Astrocyte of the spinal cord (primary cell): Measurements from ENCODE around the gene IREB2.

Source experiments
- DNase-seq: peaks from one replicate; pipeline ENCODE4 v3.0.0; 2011; ENCODE audit warnings: low read depth, low spot score
- H3K4me3 ChIP-seq: 2 replicates; pipeline ENCODE4 v1.5.1; 2011; ENCODE audit warnings: low read depth, mild to moderate bottlenecking, low read length, moderate library complexity
- CTCF ChIP-seq: IDR thresholded peaks from 2 replicates; pipeline ENCODE4 v1.5.1; 2012; ENCODE audit warnings: low read depth, mild to moderate bottlenecking, low read length, inconsistent platforms
- in situ Hi-C: cut with HindIII; loops from 2 replicates; pipeline ENCODE4 v1.10.0; 2017; ENCODE audit warnings: low sequenced_read_pairs

Gene IREB2

GRCh38 chr15:78438619-78439285 is 736 bp downstream of the IREB2 start:
- DNase-seq: peak; percentile 36

GRCh38 chr15:78440375-78441373 is 2.7 kb downstream of the IREB2 start:
- in situ Hi-C loops: no loop called here
- H3K4me3 ChIP-seq: no peak overlapping the region
- TF ChIP-seq CTCF: no peak
- no peak for DNase-seq

More at GRCh38 chr15:78438619-78439285, 736 bp downstream of the IREB2 start:
- in situ Hi-C loops: no loop called here
- H3K4me3 ChIP-seq: peak overlapping the region; percentile 86
- TF ChIP-seq CTCF: peak; percentile 50

- no peak for DNase-seq
- H3K4me3 ChIP-seq: no peak overlapping the region
- TF ChIP-seq CTCF: no peak
- in situ Hi-C loops: no loop called here
Observed at GRCh38 chr15:78444255-78444654, 6.2 kb downstream of the IREB2 start.

- DNase-seq: no peak
- TF ChIP-seq CTCF: no peak
- in situ Hi-C loops: no loop called here
- H3K4me3 ChIP-seq: no peak overlapping the region
Observed at GRCh38 chr15:78445875-78446274, 7.9 kb downstream of the IREB2 start.

GRCh38 chr15:78446551-78446950 is 8.5 kb downstream of the IREB2 start:
- in situ Hi-C loops: no loop called here
- no peak overlapping the region for H3K4me3 ChIP-seq
- TF ChIP-seq CTCF: no peak
- no peak for DNase-seq

- in situ Hi-C loops: no loop called here
- no peak overlapping the region for H3K4me3 ChIP-seq
- no peak for DNase-seq
- no peak for TF ChIP-seq CTCF
Observed at GRCh38 chr15:78448441-78449219, 10.6 kb downstream of the IREB2 start.
